ENCODE results near the gene OTP. TPM values are rescaled to one million over a fixed set of nuclear protein-coding genes. Genes with fewer than 3 reads are reported as not detected.

The OTP gene
- total and polyA plus RNA-seq, 2 donors (not counting 1 experiment from before 2014, with no cell fraction given), result not detected

Other genes with a start within 250 kb of the OTP start
- 125 and 161 TPM in 2 replicates for gene WDR41, start 146.4 kb downstream of the OTP start, total RNA-seq
- 77.6 and 116 TPM in 2 replicates for gene WDR41, start 146.4 kb downstream of the OTP start, polyA plus RNA-seq
- gene TBCA, start 137.6 kb upstream of the OTP start, total RNA-seq, result 125 and 175 TPM in 2 replicates
- gene TBCA, start 137.6 kb upstream of the OTP start, polyA plus RNA-seq, result 237 and 238 TPM in 2 replicates